HG03378 (cell line): Measurements from ENCODE around the gene SPATA25.

Experiments used
- ATAC-seq: cut with Tn5 transposase; IDR thresholded peaks from one replicate; pipeline ENCODE4 v1.9.1; 2021; ENCODE audit warnings: mild to moderate bottlenecking, moderate library complexity; ENCODE audit not compliant: unreplicated experiment

SPATA25 gene

DNA sequence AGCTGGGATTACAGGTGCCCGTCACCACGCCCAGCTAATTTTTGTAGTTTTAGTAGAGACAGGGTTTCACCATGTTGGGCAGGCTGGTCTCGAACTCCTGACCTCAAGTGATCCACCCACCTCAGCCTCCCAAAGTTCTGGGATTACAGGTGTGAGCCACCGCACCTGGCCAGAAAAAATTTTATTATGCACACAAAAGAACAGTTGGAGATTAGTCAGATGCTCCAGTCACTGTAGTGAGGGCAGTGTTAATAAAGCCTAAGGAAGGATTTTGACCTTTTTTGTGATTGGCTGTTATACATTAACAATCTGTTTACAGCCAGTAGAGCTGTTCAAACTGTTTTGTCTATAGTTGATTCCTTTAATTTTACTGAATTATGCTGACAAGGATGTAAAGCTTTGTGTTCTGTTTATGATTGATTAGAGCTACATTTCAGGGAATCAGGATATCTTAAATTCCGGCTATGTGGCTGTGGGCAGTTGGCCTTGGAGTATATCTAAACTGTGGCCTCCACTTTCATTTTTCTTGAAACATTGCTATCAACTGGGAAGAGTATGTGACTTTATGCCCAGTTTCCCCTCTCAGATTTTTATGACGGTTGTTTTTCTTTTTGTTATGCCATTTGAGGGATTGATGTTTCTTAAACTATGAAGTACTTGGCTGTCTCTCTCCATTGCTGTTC, 20.1 kb downstream of the SPATA25 start:
- no peak for ATAC-seq

DNA sequence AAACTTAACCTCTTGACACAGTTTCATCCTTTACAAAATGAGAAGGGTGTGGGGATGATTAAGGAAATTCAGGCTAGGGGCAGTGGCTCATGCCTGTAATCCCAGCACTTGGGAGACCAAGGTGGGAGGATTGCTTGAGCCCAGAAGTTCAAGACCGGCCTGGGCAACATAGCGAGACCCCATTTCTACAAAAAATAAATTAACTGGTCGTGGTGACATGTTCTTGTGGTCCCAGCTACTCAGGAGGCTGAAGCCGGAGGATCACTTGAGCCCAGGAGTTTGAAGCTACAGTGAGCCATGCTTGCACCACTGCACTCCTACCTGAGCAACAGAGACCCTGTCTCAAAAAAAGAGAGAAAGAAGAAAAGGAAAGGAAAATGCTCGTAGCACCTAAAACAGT, 21.0 kb downstream of the SPATA25 start:
- ATAC-seq, result no peak

DNA sequence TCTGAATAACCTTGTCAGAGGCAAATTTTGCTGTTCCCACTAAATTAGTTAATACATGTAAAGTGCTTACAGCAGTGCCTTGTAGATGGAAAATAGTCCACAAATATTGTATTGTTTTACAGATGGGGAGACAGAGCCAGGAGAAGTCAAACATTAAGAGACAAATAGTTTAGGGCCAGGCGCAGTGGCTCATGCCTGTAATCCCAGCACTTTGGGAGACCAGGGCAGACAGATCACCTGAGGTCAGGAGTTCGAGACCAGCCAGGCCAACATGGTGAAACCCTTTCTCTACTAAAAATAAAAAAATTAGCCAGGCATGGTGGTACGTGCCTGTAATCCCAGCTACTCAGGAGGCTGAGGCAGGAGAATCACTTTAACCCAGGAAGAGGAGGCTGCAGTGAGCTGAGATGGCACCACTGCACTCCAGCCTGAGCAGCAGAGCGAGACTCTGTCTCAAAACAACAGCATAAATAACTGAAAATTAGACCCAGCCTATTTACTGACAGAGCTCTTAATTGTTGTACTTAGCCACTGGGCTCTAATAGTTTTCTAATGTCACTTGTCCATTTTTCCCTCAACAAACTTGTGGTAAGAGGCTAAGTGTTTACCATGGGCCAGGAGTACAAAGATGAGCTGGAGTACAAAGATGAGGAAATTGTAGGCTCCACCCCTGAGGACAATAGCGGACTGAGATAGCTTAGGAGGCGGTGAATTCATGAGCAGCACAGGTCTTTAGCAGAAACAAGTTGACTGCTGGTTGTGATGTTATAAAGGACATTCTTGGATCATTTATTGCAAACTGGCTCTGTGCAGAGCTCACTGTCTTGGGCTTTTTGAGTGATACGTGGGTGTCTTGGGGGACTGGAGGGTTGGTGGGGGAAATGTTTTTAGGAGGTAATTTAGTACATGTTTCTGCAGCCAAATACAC, 23.6 kb downstream of the SPATA25 start:
- no peak for ATAC-seq

DNA sequence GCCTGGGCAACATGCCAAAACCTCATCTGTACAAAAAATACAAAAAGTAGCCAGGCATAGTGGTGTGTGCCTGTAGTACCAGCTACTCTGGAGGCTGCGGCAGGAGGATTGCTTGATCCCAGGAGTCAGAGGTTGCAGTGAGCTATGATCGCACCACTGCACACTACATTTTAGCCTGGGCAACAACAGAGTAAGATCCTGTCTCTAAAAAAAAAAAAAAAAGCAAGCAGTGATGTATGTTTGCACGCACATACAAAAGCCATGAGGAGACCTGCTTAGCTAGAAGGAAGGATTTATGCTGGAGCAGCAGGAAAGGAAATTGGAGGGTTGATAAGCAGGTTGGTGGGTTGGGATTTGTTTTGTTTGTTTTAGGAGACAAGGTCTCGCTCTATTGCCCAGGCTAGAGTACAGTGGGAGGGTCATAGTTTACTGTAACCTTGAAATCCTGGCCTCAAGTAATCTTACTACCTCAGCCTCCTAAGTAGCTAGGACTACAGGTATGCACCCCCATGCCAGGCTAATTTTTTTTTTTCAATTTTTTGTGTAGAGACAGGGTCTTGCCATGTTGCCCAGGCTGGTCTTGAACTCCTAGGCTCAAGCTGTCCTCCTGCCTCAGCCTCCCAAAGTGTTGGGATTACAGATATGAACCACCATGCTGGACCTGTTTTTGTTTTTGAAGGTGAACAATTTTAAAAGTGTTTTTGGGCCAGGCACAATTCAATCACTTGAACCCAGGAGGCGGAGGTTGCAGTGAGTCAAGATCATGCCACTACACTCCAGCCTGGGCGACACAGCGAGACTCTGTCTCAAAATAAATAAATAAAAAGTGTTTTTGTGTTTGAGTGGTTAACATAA, 26.0 kb downstream of the SPATA25 start:
- ATAC-seq, result no peak

- no peak for ATAC-seq
Measured at GRCh38 chr20:45860560-45861220, 26.7 kb downstream of the SPATA25 start.

GRCh38 chr20:45859916-45860315, 27.5 kb downstream of the SPATA25 start:
- ATAC-seq, result no peak

DNA sequence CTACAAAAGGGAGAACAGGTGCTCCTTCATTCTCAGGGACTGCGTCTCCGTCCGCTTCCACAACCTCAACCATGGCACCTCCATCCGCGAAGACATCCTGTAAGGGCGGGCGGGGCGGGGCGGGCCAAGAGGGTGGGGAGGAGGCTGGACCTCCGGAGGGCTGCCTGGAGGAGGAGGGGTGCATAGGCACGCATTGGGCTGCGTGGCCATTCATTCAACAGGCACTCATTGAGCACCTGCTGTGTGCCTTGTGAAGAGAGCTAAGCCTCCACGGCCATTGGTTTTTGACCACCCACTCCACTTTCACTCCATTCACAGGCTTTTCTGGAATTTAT, 29.6 kb downstream of the SPATA25 start:
- ATAC-seq, result no peak

GRCh38 chr20:45857114-45857881, 30.1 kb downstream of the SPATA25 start, which contains the start of the genes ACOT8 and ZSWIM3:
ACOT8 (minus strand) TSS chr20:45857392; CDS start chr20:45857315, 77 bp downstream.
ZSWIM3 (plus strand) TSS chr20:45857614; CDS start chr20:45857826, 212 bp downstream.
- ATAC-seq, result peak; percentile 95

DNA sequence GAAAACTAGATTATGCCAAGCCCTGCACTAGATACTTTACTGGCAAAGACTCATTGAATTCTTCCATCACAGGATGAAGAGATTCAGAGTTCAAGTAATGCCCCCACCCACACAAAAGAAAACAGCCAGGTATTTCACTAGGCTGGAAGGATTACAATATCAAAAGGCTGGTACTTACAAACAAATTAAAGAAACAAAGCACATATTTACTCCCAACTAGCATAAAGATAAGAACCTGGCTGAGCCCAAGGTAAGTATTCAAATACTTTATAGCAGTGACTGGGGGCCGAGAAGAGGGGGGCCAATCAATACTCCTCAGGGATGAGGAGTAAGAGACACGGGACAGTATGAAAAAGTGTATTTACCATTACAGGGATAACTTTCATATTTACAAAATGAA, 33.9 kb downstream of the SPATA25 start:
- no peak for ATAC-seq

- ATAC-seq, result no peak
Measured at GRCh38 chr20:45852326-45852725, 35.1 kb downstream of the SPATA25 start.

- ATAC-seq, result no peak
Measured at GRCh38 chr20:45851501-45851900, 35.9 kb downstream of the SPATA25 start.

GRCh38 chr20:45850926-45851325, 36.5 kb downstream of the SPATA25 start:
- ATAC-seq, result no peak

DNA sequence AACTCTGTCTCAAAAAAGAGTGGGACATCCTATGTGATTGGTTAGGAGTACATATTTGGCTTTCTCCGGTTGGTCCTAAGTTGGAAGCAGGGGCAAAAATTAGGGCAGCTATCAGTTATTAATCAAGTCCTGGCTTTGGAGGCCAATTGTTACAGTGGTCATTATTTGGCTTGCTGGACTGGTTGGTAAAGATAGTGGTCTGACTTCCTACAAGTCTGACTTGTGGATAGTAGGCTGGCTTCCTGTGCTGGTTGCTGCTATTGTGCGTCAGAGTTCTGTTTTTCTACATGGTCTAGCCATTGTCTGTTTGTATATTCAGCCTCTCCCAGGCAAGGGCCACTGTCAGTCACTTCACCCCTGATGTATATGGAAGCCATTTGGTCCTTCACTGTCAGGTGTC, 37.2 kb downstream of the SPATA25 start:
- no peak for ATAC-seq

DNA sequence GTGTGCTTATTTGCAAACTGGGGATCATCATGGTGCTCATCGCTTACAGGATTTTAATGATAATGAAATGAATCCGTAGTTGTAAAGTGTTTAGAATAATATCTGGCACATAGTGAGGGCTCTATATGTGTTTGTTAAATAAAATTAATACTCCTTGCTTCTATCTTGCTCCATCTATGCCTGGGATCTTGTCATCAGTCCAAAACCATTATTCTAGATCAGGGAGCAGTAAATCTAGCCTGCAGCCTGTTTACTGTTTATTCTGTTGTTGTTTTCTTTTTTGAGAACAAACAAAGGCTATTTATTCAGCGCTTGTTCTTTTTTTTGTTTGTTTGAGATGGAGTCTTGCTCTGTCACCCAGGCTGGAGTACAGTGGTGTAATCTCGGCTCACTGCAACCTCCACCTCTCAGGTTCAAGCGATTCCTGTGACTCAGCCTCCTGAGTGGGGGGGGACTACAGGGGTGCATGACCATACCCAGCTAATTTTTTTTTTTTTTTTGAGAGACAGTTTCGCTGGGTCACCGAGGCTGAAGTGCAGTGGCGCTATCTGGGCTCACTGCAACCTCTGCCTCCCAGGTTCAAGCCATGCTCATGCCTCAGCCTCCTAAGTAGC, 38.3 kb downstream of the SPATA25 start:
- ATAC-seq, result no peak

DNA sequence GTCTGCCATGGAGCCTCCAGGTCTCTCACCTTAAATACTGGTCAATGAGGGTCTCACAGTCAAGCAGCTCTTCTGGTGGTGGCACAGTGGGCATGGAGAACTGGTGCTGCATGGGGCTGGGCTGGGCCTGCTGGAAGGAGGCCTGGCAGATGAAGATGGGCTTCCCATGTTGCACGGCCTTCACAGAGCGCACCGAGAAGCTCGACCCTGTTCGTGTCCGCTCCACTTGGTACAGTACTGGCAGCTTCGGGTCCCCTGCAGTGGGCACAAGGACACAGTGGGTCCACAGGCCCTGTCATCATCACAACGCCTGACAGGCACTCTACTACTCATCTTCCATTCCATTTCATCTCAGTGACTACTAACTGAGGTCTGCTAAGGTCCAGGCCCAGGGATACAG, 39.0 kb downstream of the SPATA25 start:
- ATAC-seq, result no peak

- ATAC-seq, result no peak
Measured at GRCh38 chr20:45845452-45845851, 42.0 kb downstream of the SPATA25 start.

DNA sequence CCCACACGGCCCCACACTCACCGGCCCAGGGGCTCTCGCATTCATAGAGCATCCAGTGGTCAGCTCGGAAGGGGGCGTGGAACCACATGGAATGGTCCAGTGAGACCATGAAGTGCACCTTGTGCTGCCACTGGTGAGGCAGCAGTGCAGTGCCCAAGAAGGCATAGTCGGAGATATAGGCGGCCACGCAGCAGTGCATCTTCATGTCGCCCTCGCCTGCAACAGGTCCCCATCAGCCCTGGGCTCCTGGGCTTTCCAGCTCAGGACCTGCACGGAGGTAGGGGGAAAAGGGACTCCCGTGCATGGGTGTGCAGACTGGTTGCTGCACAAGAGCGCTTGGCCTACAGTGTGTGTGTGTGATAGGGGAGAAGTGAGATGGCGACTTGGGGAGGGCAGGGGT, 43.9 kb downstream of the SPATA25 start:
- ATAC-seq, result no peak

DNA sequence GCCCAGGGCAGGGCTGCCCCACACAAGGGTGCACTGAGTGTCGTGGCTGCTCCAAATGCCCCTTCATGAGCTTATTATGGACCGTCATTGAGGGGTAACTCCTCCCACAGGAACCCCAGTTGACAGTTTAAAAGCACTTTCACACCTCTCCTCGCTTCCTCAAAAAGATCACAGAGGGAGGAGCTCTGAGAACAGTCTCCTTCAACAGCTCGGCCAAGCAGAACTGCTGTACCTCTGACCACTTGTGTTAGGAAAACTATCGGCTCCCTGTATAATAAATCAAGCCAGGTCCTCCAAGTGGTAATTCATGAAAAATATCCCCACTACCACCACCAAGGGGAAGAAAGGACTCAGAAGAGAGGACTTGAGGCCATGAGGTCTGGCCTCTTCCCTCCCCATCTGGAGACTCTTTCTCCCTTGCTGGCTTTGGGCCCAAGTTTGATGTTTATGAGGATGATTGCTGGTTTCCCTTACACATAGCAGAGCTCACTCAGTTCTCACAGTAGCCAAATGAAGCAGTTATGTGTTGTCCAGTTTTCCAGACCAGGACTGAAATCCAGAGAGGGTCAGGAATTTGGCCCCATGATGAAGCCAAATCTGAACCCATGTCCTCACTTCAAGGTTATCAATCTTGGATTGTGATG, 45.1 kb downstream of the SPATA25 start:
- peak; percentile 53 for ATAC-seq
